Neural cell (in vitro differentiated cells): ENCODE results near the gene SPDYE4. TPM values are rescaled to one million over a fixed set of nuclear protein-coding genes. Genes with fewer than 3 reads are reported as not detected.

ENCODE experiments used
- H2AFZ ChIP-seq: fragments of 200-600, 300-800 bp; sonication (generic), shearing (Covaris generic); 2 replicates; pipeline ENCODE4 v1.6.0; 2014; ENCODE audit warnings: low read depth, mild to moderate bottlenecking, antibody characterized with exemption, low read length, moderate library complexity
- H3F3A ChIP-seq: fragments of 200-600 bp; shearing (Covaris generic); 2 replicates; pipeline ENCODE4 v1.6.1; 2016; ENCODE audit warnings: mild to moderate bottlenecking, moderate library complexity, mixed read lengths, antibody characterized with exemption, low read length; ENCODE audit not compliant: insufficient read depth, poor library complexity, severe bottlenecking
- H3K27ac ChIP-seq: fragments of 200-600, 300-800 bp; sonication (generic), shearing (Covaris generic); 2 replicates; pipeline ENCODE4 v1.5.1; 2014; ENCODE audit warnings: mild to moderate bottlenecking, low read length, moderate library complexity
- H3K27me3 ChIP-seq: fragments of 300-800, 200-600 bp; sonication (generic), shearing (Covaris generic); 2 replicates; pipeline ENCODE4 v1.6.0; 2014; ENCODE audit warnings: mild to moderate bottlenecking, low read depth, low read length, moderate library complexity; ENCODE audit not compliant: insufficient read depth
- H3K36me3 ChIP-seq: fragments of 300-800, 200-600 bp; sonication (generic), shearing (Covaris generic); 2 replicates; pipeline ENCODE4 v1.5.1; 2014; ENCODE audit warnings: mild to moderate bottlenecking, antibody characterized with exemption, low read length, moderate library complexity; ENCODE audit not compliant: insufficient read depth
- H3K4me2 ChIP-seq: fragments of 300-800, 200-600 bp; sonication (generic), shearing (Covaris generic); 2 replicates; pipeline ENCODE4 v1.6.0; 2014; ENCODE audit warnings: mild to moderate bottlenecking, low read length
- H3K4me3 ChIP-seq: fragments of 300-800, 200-600 bp; sonication (generic), shearing (Covaris generic); 2 replicates; pipeline ENCODE4 v1.5.1; 2014; ENCODE audit warnings: mild to moderate bottlenecking, low read length, moderate library complexity
- H3K79me2 ChIP-seq: fragments of 200-600 bp; shearing (Covaris generic); replicated peaks from 2 replicates; pipeline ENCODE4 v1.6.0; 2014; ENCODE audit warnings: mild to moderate bottlenecking, low read length, moderate library complexity; ENCODE audit not compliant: insufficient read depth
- H3K9ac ChIP-seq: fragments of 300-800, 200-600 bp; sonication (generic), shearing (Covaris generic); 2 replicates; pipeline ENCODE4 v1.6.1; 2016; ENCODE audit warnings: mild to moderate bottlenecking, low read length, mixed read lengths
- H3K9me2 ChIP-seq: fragments of 200-600 bp; shearing (Covaris generic); 2 replicates; pipeline ENCODE4 v1.6.1; 2016; ENCODE audit warnings: mild to moderate bottlenecking, low read length, mixed read lengths; ENCODE audit not compliant: insufficient read depth
- H3K9me3 ChIP-seq: fragments of 200-600, 300-800 bp; sonication (generic), shearing (Covaris generic); 2 replicates; pipeline ENCODE4 v1.6.1; 2016; ENCODE audit warnings: mild to moderate bottlenecking, mixed run types, low read length, moderate library complexity, mixed read lengths
- H4K20me1 ChIP-seq: fragments of 200-600 bp; shearing (Covaris generic); 2 replicates; pipeline ENCODE4 v1.6.1; 2016; ENCODE audit warnings: mild to moderate bottlenecking, mixed run types; ENCODE audit not compliant: insufficient read depth
- CTCF ChIP-seq: fragments of 450-650 bp; IDR thresholded peaks from 2 replicates; pipeline ENCODE4 v1.5.1; 2014; ENCODE audit warnings: antibody characterized with exemption, mild to moderate bottlenecking, moderate library complexity; ENCODE audit not compliant: poor library complexity, severe bottlenecking
- EP300 ChIP-seq: fragments of 450-650 bp; conservative IDR thresholded peaks from 2 replicates; pipeline ENCODE4 v1.6.1; 2014; ENCODE audit warnings: antibody characterized with exemption, mild to moderate bottlenecking, moderate library complexity; ENCODE audit not compliant: poor library complexity, severe bottlenecking
- EZH2 ChIP-seq: fragments of 200-600, 300-800 bp; shearing (Covaris generic), sonication (generic); IDR thresholded peaks from 2 replicates; pipeline ENCODE4 v1.6.1; 2014; ENCODE audit warnings: antibody characterized with exemption, low read length, borderline replicate concordance, mild to moderate bottlenecking; ENCODE audit not compliant: insufficient read depth, poor library complexity, severe bottlenecking
- MXI1 ChIP-seq: fragments of 450-650 bp; conservative IDR thresholded peaks from 2 replicates; pipeline ENCODE4 v1.6.1; 2014; ENCODE audit warnings: antibody characterized with exemption, mild to moderate bottlenecking; ENCODE audit not compliant: poor library complexity, severe bottlenecking
- POLR2AphosphoS5 ChIP-seq: IDR thresholded peaks from 2 replicates; pipeline ENCODE4 v1.6.1; 2012
- RAD21 ChIP-seq: fragments of 450-650 bp; conservative IDR thresholded peaks from 2 replicates; pipeline ENCODE4 v1.6.1; 2014; ENCODE audit warnings: antibody characterized with exemption, mild to moderate bottlenecking, moderate library complexity
- REST ChIP-seq: IDR thresholded peaks from 2 replicates; pipeline ENCODE4 v1.6.1; 2012; ENCODE audit warnings: borderline replicate concordance
- SMC3 ChIP-seq: fragments of 450-650 bp; conservative IDR thresholded peaks from 2 replicates; pipeline ENCODE4 v1.6.1; 2014; ENCODE audit warnings: antibody characterized with exemption, mild to moderate bottlenecking, moderate library complexity; ENCODE audit not compliant: poor library complexity
- TAF1 ChIP-seq: IDR thresholded peaks from 2 replicates; pipeline ENCODE4 v1.6.1; 2012; ENCODE audit warnings: low read depth
- polyA plus RNA-seq: library from polyadenylated mRNA; depleted of rRNA; stranded (reverse); fragments of >200 nt; gene quantifications from 2 replicates; pipeline ENCODE4 v1.2.3, GENCODE V29; 2014

SPDYE4 gene
- polyA plus RNA-seq, 1 donor from 2014 or later, result not detected

- Histone ChIP-seq H2AFZ (no peak overlapping the region), H3K36me3 (no peaks in the 10 kb centered on the region), H3K4me2 (no peak overlapping the region), H4K20me1 (no peaks in the 10 kb centered on the region), H3K9ac (no peak overlapping the region), H3K9me2 (no peaks in the 10 kb centered on the region), H3F3A (no peaks in the 10 kb centered on the region), H3K9me3 (no peaks in the 10 kb centered on the region), H3K79me2 (no peaks in the 10 kb centered on the region), H3K27ac (no peak overlapping the region), H3K27me3 (no peaks in the 10 kb centered on the region), H3K4me3 (no peak overlapping the region)
- TF ChIP-seq EP300 (no peak), MXI1 (no peak), CTCF (no peak), SMC3 (no peak), REST (no peak), EZH2 (no peak), RAD21 (no peak), TAF1 (no peak), POLR2AphosphoS5 (no peak)
Measured at GRCh38 chr17:8711291-8711690, 47.1 kb downstream of the SPDYE4 start.

GRCh38 chr17:8710813-8711212 lies 47.5 kb downstream of the SPDYE4 start:
- no peak overlapping the region for H3K27ac ChIP-seq

GRCh38 chr17:8709006-8709405 lies 49.3 kb downstream of the SPDYE4 start:
- Histone ChIP-seq H3K9me2 (no peaks in the 10 kb centered on the region), H3F3A (no peaks in the 10 kb centered on the region), H3K27ac (no peak overlapping the region), H3K4me2 (no peak overlapping the region), H3K79me2 (no peaks in the 10 kb centered on the region), H3K9me3 (no peaks in the 10 kb centered on the region), H2AFZ (no peak overlapping the region), H3K4me3 (no peak overlapping the region), H4K20me1 (no peaks in the 10 kb centered on the region), H3K27me3 (no peaks in the 10 kb centered on the region), H3K9ac (no peak overlapping the region), H3K36me3 (no peaks in the 10 kb centered on the region)
- no peak for TF ChIP-seq EZH2

More at GRCh38 chr17:8710813-8711212, 47.5 kb downstream of the SPDYE4 start:
- Histone ChIP-seq H3K27me3 (no peaks in the 10 kb centered on the region), H2AFZ (no peak overlapping the region), H3K4me2 (no peak overlapping the region), H3K9me2 (no peaks in the 10 kb centered on the region), H4K20me1 (no peaks in the 10 kb centered on the region), H3F3A (no peaks in the 10 kb centered on the region), H3K9me3 (no peaks in the 10 kb centered on the region), H3K36me3 (no peaks in the 10 kb centered on the region), H3K9ac (no peak overlapping the region), H3K79me2 (no peaks in the 10 kb centered on the region), H3K4me3 (no peak overlapping the region)
- no peak for TF ChIP-seq MXI1
- no peak for TF ChIP-seq TAF1
- no peak for TF ChIP-seq SMC3
